NCI-H526 (cell line): ENCODE data around the gene CACNA1S.

ENCODE experiments used
- DNase-seq, 2 experiments: peaks; one replicate each; lab custom pipeline; 2025; lab: John Stamatoyannopoulos, UW

CACNA1S gene

DNA sequence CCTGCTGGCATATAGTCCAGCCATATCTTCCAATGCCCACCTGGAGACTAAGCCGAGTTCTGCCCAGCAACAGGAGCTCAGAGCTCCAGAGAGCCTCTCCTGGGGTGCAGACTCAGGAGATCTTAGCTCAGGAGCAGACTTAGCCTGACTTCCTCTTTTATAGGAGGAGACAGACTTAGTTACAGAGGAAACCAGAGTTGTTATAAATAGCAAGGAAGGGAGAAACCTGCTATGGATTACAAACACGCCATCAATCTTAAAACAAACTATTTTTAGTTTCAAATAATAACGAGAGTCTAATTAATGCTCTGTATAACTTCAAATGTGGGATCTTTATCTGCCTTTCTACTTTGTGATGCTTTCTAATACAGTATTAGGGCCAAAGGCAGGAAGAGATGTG, 85.4 kb downstream of the CACNA1S start:
- DNase-seq: no peak

DNA sequence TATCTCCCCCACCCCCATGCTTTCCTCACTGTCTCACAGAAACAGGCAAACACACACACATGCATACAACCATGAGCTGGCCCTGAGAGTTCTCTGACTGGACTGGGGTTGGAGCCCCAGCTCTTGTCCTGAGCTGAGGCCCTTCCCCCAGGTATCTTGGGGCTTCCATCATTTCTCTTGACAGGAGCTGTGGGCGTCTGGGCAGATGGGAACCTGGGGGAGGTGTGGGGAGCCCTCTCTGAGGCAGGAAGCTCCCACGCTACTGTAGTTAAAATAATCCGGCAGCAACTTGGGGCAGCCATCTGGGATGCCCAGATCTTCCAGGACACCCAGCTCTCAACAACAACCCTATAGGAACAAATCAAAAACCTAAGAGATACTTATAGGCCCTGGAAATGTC, 86.0 kb downstream of the CACNA1S start:
- DNase-seq: no peak

DNA sequence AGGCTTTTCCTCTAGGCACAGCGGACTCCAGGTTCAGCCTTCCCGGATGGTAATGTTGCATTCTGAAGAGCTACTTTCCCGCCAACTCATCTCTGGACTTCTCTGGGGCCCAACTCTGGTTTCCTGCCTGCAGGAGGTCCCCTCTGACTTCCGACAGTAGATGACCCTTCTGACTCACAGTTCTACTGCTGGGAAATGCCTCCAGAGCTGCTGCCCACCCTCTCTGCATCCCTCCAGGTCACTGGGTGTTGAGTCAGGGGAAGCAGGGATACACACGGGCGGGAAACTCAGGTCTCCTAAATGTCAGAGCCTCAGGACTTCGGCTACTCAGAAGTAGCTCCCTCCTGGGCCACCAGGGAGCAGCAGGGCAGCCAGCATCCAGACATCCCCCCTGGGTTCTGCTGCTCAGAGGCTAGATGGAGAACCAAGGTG, 86.6 kb downstream of the CACNA1S start:
- DNase-seq: peak in 1 of 2 experiments; percentile 6

DNA sequence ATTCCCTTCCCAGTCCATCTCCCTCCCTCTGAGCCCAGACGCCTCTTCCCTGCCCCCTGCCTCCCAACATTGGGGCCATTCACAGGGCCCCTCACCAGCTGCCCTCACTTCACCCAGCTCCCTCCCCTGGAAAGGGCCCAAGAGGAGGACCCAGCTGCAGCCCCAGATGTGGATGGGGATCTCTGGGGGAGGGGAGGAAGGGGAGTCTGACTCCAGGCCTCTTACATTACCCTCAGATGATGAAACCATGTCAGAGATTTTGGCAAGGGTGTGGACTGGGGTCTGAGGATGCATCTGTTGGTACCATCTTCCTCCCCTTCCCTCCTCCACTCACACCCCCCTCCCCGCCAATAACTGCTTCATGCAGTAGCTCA, 87.6 kb downstream of the CACNA1S start:
- DNase-seq: no peak

DNA sequence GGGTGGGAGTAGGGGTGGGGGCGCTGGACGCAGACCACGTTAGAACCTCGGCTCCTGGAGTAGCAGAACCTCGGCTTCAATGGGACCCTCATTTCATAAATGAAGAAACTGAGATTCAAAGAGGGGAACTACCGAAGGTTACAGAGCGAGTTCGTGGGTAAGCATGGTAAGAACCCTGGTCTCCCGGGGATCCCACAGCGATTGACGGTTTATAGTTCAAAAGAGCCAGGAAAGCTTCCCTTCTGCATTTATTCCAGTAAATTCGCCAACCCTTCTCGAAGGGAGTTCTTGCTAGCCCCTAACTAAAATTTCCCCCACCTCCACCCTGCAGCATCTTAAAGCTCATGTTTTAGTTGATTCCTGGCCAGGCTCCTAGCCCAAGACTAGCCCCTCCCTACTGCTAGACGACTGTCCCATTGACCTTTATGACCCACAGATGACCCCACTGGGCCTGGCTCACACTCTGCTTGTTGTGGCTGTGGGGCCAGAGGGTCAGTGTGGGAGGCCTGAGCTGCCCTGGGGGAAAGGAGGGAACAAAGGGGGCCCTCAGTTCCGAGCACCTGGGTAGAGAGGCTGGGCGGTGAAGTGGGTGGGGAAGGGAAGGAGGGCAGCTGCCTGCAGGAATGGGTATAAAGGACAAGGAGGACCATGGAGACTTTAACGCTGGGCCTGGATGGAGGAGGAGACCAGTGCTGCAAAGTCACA, 88.2 kb downstream of the CACNA1S start:
- DNase-seq: peak in 1 of 2 experiments; percentile 36

DNA sequence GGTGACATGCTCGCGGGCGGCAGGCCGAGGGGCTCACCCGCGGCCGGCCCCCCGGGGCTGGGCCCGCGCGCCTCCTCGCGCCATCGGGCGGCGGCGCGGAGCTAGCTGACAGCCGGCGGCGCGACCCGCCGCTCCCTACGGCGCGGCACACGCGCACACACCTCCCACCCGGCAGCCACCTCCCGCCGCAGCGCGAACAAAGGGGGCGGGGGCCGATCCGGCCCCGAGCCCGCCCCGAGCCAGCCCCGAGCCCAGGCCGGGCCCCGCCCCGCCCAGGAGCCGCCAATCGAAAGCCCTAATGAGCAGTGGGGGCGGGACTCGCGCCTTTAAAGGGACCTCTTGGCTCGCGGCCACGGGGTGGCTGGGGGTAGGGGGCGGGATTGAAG, 88.7 kb downstream of the CACNA1S start, which contains the start of gene KIF21B:
KIF21B (minus strand) TSS at position 198 of the 386 bp plus-strand sequence. CDS start 331 bp downstream, outside the sequence.
- peak; percentile 5 to 90 for DNase-seq

DNA sequence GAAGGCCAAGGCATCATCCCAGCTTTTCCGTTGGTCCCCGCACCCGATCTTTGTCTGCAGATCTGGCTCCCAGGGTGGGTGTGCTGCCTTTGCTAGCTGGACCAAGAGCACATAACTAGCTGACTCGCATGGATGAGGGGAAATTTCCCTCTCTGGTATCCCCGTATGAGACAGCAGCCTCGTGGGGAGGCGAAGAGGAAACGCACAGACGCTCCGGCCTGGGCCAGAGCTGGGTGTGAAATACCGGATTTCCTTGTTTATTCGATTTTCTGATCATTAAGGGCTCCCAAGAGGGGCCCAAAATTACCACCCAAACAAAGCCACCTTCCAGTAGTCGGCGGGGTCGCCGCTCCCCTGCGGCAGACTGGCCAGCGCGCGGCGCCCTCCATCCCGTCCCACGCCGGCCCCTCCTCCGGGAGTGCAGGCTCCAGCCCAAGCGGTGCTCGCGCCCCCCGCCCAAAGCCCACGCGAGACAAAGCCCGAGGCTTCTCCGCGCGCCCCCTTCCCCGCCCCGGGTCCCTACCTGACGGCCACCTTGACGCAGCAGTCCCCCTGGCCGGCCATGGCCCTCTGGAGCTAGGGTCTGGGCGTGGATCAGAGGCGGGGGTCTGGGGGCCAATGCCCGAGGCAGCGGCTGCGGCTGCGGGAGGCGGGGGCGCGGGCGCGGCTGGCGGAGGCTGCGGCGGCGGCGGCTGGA, 89.3 kb downstream of the CACNA1S start:
- peak; percentile 8 to 32 for DNase-seq

DNA sequence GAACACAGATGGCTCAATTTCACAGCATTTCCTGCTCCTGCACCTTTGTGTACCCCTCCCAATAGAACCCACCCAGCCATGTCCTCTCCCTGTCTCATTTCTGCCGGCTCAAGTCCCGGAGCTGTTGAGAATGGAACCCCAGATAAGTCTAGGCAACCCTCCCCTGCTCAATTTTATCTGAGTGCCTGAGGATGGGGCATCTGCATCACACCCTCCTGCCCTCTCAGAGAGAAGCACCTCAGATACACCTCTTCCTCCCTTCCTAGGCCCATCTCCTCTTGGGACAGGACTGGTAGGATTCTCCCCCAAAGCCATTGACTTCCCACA, 89.8 kb downstream of the CACNA1S start:
- no peak for DNase-seq

DNA sequence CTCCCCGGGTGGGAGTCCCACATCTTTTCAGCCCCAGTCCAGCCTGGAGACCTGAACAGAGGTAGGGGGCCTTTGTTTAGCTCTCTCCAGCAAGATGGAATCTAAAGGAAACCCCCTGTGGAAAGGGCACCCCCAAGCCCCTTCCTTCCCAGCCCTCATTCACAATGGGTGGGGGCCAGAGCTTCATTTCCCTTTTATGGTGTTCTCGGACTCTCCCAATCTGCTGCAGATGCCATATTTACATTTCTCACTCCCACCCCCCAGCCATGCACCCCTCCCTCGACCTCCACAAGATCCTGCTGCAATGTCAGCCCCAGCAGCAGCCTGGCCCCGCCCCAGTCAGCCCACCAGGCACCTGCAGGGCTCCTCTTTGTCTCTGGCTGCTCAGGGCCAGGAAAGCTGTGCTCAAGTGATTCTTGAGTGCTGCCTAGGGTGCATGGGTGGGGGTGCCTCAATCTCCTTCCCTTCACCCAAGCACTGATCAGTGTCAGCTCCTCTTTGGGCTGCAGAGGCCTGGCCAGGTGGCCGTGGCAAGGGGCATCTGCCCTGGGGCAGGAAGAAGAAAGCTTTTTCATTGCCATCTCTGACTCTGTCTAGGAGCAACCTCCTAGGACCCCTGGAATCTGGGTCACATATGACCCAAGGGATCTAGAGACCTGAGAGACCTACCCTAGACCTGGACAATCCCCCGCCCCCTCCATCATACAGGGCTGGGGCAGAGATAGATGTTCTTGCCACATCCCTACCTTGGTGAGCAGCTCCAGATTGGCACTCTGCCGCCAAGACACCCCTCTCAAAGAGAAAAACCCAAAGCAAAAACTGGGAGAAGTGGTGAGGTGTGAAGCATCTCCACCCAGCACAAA, 90.4 kb downstream of the CACNA1S start:
- DNase-seq: no peak

DNA sequence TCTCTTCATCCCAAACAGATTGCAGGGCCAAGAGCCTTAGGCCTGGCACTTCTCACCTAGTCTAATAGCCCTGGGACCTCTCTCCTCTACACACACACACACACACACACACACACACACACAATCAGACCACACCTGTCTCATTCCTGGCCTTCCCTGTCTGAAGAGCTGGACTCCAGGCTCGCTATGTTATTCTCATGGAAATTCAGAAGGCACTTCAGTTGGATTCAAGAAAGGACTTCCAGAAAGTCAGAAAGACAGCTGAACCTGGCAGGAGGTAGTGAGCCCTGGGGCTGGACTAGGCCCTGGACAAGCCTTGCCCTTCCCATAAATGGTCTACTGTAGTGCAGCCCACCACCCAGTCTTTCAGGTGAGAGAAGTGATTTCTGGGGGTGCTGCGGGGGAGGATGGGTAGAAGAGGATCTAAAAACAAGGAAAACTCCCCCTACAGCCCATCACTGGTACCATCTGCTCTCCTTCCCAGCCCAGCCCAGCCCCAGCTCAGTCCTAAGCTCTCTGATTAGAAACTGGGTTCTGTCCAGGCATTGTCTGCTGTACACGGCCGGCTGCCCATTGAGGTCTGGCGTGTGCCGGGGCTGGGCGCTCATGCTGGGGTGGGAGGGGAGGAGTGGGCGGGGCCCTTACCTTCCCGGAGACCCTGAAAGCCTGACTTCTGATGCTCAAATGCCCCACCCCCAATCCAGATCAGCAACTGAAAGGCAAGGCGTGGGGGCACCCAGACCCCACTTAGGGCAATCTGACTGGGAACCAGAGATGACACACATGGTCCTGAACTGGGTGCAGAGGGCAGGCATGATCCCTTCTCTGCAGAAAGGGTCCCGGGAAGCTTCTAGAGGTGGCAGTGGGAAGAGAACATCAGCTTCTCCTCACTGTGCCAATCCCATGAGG, 91.3 kb downstream of the CACNA1S start:
- peak in 1 of 2 experiments; percentile 38 for DNase-seq

DNA sequence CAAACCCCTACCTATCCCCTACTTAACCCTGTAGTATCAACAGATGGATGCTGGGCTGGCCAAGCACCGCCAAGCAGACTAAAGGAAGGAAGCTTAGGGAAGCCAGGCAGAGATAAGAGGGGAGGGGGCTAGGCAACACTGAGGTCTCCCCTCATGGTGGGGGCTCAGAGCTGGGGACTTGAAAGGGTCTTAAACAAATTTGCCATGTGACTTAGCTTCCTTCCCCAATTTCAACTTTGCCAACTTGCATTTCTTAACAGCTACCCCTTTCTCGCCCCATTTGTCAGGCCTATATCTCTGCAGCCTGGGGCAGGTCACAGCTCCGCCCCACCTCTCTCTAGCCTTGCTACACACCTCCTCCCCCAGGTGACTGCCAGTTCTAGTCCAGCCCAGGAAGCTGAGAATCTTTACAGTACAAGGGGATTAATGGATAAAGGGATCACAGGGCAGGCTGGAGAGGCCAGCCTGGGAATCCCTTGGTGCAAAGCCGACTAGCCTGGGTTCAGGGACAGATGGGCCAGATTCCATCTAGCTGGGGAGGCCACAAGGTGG, 92.1 kb downstream of the CACNA1S start:
- no peak for DNase-seq

DNA sequence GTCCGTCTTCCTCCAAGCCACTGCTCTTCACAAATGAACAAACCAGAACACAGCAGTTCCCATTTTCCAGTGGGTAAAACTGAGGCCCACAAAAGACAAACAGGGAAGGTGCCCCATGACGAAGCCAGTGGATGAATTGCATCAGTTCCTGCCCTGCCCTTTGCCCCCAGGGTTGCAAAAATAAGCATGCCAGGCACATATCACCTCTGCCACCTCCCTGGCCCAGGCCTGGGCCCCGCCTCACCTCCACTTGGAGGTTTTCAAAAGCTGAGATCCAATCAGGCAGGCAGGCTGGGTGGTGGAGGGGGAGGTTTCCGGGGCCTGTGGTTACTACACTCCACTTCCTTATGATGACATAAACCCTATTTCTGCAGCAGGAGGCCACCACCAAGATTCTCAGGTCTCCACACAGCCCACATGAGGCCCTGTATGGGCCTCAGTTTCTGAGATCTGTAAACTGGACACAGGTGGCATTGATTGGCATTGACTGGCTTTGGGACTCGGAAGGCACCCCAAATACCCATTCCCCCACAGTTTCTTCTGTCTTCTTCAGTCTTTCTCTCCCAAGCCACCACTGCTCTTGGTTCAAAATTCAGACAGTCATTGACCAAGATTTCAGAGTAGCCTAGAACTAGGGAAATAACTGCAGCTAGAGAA, 92.8 kb downstream of the CACNA1S start:
- no peak for DNase-seq

DNA sequence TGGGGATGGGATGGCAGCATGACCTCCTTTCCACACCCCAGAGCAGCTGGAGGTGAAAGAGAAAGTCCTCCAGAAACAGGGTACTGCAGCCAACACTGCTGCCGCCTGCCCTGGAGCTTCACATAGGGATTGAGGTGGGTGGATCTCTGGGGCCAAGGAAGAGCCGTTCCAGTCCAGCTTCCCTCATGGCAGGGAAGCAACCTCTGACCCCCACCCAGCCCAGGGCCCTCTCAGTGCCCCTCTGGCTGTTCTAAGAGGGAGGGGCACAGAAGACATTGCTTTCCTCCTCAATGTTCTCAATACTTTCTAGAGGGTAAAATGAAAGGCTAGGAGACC, 94.4 kb downstream of the CACNA1S start:
- no peak for DNase-seq

DNA sequence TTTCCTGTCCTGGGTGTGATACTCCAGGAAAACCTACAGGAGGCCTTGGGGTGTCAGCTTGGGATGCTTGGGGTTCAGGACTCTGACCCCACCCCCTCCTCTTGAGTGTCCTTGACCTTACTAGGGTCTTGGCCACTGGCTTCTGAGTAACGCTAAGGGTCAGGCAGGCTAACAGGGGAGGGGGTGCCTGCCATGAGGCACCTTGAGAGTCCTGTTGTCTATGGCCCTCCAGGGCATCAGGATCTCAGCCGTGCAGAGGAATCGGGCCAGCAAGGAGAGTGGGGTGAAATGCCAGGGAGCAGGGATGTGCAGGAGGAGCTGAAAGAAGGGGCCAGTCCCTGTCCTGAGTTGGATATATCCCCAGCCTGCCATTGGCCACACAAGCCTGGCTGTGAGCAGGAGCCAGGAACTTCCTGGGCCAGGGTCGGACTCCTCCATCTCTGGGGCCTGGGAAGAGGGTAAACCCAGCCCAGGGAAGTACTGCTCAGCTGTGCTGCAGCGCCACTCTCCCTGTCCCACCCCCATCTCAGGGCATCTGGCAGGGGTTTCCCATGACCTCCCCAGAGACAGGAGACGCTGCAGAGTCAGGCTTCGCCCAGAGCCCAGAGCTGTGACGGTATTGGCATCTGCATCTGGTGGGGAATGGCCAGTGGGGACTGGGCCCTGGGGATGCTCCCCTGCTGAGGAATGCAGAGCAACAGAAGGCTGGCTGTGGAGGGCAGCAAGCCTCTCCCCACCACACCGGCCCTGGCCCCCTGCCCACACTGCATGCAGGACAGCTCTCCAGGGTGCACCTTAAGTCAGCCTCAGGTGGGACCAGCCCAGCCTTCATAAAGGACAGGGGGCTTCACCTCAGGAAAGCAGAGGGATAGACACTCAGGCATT, 95.0 kb downstream of the CACNA1S start:
- DNase-seq: no peak

DNA sequence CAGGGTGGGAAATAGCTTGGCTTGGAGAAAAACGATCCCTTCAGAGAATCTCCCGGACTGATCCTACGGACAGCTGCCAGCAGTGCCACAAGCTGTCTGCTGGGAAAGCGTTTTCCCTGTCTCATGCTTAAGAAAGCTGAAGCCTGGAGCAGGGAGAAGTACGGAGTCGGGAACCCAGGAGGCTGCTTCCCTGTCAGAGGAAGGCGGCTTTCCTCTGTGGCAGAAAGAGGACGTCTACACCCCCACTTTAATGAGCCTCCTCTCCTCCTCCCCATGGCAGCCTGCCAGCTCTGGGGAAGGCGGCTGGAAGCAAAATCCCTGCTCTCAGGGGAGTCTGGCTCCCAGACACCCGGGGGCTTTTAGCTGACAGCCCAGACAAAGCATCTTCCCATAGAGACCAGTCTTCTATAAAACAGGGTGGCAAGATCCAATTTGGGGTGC, 96.0 kb downstream of the CACNA1S start:
- DNase-seq: peak in 1 of 2 experiments; percentile 16

DNA sequence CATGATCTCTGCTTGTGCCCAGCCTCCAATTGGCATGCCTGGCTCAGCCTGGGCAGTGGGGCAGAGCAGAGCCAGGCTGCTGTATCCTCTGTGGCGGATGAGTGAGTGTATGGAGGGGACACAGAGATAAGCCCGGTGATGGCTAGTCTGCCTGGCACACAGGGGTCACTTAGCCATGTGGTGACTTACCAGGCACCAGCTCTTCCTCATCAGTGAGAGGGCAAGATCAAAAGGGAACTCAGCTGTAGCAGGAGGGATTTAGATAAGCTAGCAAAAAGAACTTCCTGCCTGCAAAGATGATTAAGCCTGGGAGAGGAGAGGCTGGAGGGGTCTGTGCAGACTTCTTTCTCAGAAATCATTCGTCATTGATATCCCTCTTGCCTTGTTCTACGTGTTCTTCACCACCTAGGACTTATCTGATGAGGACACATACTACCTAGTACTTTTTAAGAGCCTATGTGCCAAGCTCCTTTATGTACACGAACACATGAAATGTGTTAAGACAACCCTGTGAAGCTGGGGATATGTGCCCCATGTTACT, 96.6 kb downstream of the CACNA1S start:
- DNase-seq: no peak

DNA sequence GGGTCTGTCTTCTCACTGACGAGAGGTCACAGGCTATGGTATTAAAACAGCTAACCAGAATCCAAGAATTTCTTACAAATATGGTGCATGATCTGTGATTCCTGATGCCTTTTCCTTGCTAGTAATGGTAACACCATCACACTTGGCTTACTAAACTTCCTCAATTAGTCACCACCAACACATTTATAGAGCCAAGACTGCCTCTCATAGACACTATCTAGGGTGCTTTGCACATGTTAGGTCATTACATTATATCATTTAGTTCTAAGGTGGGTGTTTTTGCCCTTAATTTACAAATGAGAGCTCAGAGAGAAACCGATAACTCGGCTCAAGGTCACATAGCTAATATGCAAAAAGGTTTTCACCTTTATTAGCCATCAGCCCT, 97.4 kb downstream of the CACNA1S start:
- DNase-seq: no peak

DNA sequence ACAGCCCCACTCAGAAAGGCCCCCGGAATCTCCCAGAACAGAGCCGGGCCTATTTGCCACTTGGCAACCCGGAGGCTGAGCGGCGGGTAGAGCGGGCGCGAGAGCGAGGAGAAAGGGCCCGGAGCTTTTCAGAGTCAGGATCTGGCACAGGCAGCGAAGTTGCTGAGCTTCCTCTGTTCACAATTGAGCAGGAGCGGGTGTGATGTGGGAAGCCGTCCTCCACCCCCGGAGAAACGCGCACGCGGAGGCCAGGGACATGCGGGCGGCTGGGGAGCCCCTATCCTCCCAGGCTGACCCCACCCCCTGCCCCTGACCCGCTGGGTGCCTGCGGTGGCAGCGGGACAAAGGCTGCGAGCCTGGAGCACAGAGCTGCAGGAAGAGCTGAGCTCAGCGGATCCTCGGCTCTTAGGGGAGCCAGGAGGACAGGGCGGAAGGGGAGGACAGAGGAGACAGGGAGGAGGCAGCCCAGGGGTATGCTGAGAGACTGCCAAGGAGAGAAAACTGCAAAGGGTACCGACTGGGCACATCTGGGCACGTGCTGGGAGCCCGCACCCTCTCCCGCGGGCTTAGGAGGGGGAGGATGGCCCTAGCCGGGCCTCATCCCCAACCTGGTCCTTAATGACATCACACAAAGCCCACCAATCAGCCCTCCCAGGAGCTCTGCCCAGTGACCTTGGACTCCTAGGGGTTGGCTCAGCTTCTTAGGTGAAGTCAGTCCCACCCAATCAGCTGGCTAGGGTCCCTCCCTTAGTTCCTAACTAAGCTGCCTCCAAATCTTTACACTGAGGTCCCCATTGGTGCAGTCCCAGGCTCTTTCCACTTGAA, 98.0 kb downstream of the CACNA1S start:
- DNase-seq: no peak

DNA sequence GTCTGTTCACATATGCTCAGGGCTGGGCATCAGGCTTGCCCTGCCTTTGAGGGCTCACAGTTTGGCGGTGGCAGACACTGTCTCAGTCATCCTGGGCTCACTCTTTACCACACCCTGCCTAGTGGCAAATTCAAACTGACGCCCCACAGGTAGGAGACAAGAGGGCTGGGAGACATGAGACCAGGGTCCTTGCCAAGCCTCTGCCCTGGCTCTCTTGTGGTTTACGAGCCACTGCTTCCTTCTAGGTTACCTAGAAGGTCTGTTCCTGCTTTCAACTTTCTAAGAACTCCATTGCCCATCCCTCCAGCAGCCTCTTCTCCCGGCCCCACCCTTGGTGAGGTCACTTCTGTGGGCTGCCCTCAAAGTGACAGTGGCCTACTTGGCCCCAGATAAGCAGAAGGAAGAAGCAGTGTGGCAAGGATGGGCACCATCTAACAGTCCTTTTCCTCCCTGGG, 99.2 kb downstream of the CACNA1S start:
- DNase-seq: no peak
